ENCODE data around the gene EIF3K. TPM values are rescaled to one million over a fixed set of nuclear protein-coding genes. Genes with fewer than 3 reads are reported as not detected.
A peak's percentile ranks its signal among the peaks of the same experiment; 100 is the strongest.

Gene EIF3K
- total RNA-seq, 1 experiment from 2014 or later, result 375 TPM

GRCh38 chr19:38617283-38617763, 1.7 kb upstream of the EIF3K start:
- BruUV-seq (replicated peaks), result no TSS peak
- ChIA-PET POLR2A (interaction anchor here (2.0 to 2.9 kb wide), 2 partner anchors 31 to 73 kb away, joined by 16 to 39 read pairs; partner anchors contain the start of gene ACTN4), CTCF (interaction anchor here (0.7 to 6.1 kb wide), 2 partner anchors 18 to 42 kb away, joined by 3 to 46 read pairs; no protein-coding TSS in a partner anchor)
- intact Hi-C loops (cut with micrococcal nuclease), result loop anchor here (5.0 kb wide), 2 partner anchors 60 to 75 kb away; no protein-coding TSS in a partner anchor
- H3K4me1 Mint-ChIP-seq (ENCODE audit: insufficient read depth, unreplicated experiment), result peaks cover 8% of the 10 kb centered on the region
- H3K36me3 Mint-ChIP-seq (ENCODE audit: insufficient read depth, unreplicated experiment), result peaks cover 35% of the 10 kb centered on the region
- no peak for DNase-seq (ENCODE audit: unreplicated experiment)
- H3K9me3 Mint-ChIP-seq (ENCODE audit: unreplicated experiment), result no peaks in the 10 kb centered on the region
- H3K27me3 Mint-ChIP-seq (ENCODE audit: insufficient read depth, unreplicated experiment), result no peaks in the 10 kb centered on the region
- no peak overlapping the region for H3K27ac Mint-ChIP-seq (ENCODE audit: low read depth, unreplicated experiment)
- no peak overlapping the region for H3K4me3 Mint-ChIP-seq (ENCODE audit: unreplicated experiment)
- no peak for TF ChIP-seq CTCF (IDR thresholded peaks at IDR 0.05; ENCODE audit: unreplicated experiment)

GRCh38 chr19:38617764-38618589, 1.0 kb upstream of the EIF3K start, which contains the start of gene MAP4K1:
MAP4K1 (minus strand) TSS chr19:38617953; CDS start chr19:38617895, 58 bp downstream.
- H3K27ac Mint-ChIP-seq (ENCODE audit: low read depth, unreplicated experiment), result peak within 1 kb of the TSS; percentile 99
- DNase-seq (ENCODE audit: unreplicated experiment), result peak; percentile 13
- CTCF ChIA-PET, result interaction anchor here (0.6 to 6.1 kb wide), 8 partner anchors 17 to 386 kb away, joined by 3 to 46 read pairs (median 3); no protein-coding TSS in a partner anchor
- peaks cover 42% of the 10 kb centered on the region for H3K36me3 Mint-ChIP-seq (ENCODE audit: insufficient read depth, unreplicated experiment)
- H3K9me3 Mint-ChIP-seq (ENCODE audit: unreplicated experiment), result no peaks in the 10 kb centered on the region
- H3K4me1 Mint-ChIP-seq (ENCODE audit: insufficient read depth, unreplicated experiment), result peaks cover 8% of the 10 kb centered on the region
- intact Hi-C loops (cut with micrococcal nuclease), result loop anchor here (5.0 kb wide), 2 partner anchors 61 to 76 kb away; no protein-coding TSS in a partner anchor
- H3K4me3 Mint-ChIP-seq (ENCODE audit: unreplicated experiment), result peak within 1 kb of the TSS; percentile 100
- no TSS peak for BruUV-seq (replicated peaks)
- no peaks in the 10 kb centered on the region for H3K27me3 Mint-ChIP-seq (ENCODE audit: insufficient read depth, unreplicated experiment)
- POLR2A ChIA-PET, result interaction anchor here (0.5 to 2.9 kb wide), 22 partner anchors 9 to 1542 kb away, joined by 3 to 39 read pairs (median 4); partner anchors contain the start of genes ACTN4, HNRNPL, NFKBIB and PSMD8
- TF ChIP-seq CTCF (IDR thresholded peaks at IDR 0.05; ENCODE audit: unreplicated experiment), result no peak

- ChIA-PET CTCF (interaction anchor here (0.6 to 6.1 kb wide), 7 partner anchors 16 to 394 kb away, joined by 3 to 46 read pairs (median 3); no protein-coding TSS in a partner anchor), POLR2A (interaction anchor here (0.5 to 2.9 kb wide), 21 partner anchors 8 to 311 kb away, joined by 3 to 39 read pairs (median 4); partner anchors contain the start of genes ACTN4, HNRNPL, MRPS12 and PSMD8)
- no peak for DNase-seq (ENCODE audit: unreplicated experiment)
- Mint-ChIP-seq H3K9me3 (ENCODE audit: unreplicated experiment) (no peaks in the 10 kb centered on the region), H3K27ac (ENCODE audit: low read depth, unreplicated experiment) (peak overlapping the region; percentile 99), H3K27me3 (ENCODE audit: insufficient read depth, unreplicated experiment) (no peaks in the 10 kb centered on the region), H3K4me3 (ENCODE audit: unreplicated experiment) (peak overlapping the region; percentile 100), H3K36me3 (ENCODE audit: insufficient read depth, unreplicated experiment) (peaks cover 55% of the 10 kb centered on the region), H3K4me1 (ENCODE audit: insufficient read depth, unreplicated experiment) (peaks cover 8% of the 10 kb centered on the region)
- BruUV-seq (replicated peaks), result TSS peak; percentile 62
- TF ChIP-seq CTCF (IDR thresholded peaks at IDR 0.05; ENCODE audit: unreplicated experiment), result no peak
- intact Hi-C loops (cut with micrococcal nuclease), result loop anchor here (5.0 kb wide), 2 partner anchors 62 to 77 kb away; no protein-coding TSS in a partner anchor
Measured at GRCh38 chr19:38619361-38620174, 580 bp downstream of the EIF3K start.

All from MCF 10A (cell line).